HG03135 (cell line): ENCODE data around the gene SCNN1B.

Experiments
- ATAC-seq: cut with Tn5 transposase; IDR thresholded peaks from one replicate; pipeline ENCODE4 v1.9.1; 2021; ENCODE audit warnings: mild to moderate bottlenecking, moderate library complexity; ENCODE audit not compliant: unreplicated experiment

The SCNN1B gene

DNA sequence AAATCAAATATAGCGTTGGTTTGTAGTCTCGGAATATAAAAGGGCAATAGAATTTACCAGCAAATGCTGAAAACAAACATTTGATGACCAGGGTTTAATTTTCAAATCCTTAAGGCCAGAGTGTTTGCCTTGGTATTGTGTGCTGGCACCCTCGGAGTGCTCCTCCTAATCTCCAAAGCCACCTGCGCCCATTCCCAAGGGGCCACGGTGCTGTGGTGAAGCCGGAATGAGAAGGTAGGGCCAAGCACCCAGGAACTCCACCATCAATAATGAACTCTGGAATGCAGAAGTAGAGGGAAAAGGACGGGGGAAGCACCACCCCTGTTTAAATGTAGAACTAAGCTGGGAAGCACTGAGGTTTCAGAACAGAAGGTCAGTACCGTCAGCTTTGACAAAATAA is 99.0 kb downstream of the SCNN1B start:
- ATAC-seq: no peak

DNA sequence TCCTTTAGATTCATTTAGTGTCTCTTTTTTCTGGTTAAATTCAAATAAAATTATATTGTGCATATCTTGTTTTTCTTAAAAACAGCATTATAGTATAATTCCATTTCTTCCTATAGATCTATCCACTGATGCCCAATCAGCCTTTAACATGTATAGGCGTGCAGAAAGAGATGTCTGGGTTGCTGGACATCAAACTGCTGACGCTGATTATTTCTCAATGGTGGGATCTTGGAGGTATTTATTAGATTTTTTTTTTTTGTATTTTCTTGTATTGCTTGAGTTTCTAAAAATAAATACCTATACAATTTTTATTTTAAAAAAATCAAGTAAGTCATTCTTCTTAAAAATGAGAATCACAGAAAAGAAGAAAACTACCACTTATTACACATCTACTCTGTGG is 100.0 kb downstream of the SCNN1B start:
- ATAC-seq: no peak

DNA sequence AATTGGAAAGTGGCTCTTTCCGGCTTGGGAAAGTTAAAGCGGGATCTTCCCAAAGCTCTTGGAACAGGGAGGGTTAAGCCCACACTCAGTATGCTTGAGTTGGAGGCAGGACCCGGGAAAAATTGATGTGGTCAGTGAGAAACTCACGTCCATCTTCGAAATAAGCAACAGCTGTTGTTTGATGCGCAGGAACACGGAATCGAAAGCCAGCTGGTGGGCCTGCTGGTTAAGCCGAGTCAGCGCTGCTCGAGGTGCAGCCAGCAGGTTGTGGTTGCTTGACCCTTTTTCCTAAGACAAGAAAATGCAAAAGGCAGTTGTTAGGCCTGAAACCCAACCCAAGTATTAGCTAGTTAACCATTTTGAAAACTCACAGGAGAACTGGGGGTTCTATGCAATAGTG is 101.4 kb downstream of the SCNN1B start:
- no peak for ATAC-seq

DNA sequence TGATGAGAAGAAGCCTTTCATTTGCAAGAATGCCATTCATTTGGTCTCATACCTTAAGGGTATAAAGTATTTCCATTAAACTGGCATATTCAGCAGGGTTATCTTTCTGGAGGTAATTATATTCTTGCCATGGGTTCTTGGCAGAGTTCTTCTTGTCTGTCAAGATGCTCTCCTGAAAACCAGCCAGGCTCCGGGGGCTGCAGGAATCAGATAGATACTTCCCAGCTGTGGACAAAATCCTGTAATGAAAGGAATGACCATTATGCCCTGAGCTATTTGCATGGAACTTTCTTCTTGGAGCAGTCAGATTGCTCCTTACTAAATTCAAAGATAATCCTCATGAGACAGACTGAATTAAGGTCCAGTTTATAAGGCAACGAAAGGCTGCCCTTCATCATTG is 103.9 kb downstream of the SCNN1B start:
- no peak for ATAC-seq

DNA sequence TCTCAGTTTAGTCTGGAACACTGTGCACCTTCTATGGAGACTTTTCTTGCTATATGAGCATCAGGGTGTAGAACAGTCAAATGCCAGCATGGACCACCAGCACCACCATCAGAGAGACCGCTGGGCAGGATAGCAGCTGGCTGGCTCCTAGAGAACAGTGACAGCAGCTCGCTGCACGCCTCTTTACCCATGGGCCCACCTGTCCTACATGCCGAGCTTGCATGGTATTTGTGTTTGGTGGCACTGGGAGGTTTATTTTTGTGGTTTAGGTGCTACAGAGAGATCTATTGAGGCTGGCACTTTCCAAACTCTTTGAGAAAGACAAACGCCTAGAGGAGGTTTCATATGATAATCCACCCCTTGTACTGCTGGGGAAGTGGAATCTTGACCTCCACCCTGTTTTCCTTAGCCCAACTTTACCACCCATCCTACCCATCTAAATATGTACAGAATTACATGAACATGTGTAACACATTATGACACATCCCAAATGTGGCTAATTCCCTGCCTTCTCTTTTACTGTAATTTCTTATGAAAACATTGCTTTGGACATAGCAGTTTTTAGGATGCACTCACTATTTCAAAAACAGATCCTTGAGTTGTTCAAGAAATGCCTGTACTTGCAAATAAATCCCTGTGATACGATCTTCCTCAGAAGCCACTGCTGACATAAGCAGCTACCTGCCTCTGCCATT is 104.6 kb downstream of the SCNN1B start:
- no peak for ATAC-seq

DNA sequence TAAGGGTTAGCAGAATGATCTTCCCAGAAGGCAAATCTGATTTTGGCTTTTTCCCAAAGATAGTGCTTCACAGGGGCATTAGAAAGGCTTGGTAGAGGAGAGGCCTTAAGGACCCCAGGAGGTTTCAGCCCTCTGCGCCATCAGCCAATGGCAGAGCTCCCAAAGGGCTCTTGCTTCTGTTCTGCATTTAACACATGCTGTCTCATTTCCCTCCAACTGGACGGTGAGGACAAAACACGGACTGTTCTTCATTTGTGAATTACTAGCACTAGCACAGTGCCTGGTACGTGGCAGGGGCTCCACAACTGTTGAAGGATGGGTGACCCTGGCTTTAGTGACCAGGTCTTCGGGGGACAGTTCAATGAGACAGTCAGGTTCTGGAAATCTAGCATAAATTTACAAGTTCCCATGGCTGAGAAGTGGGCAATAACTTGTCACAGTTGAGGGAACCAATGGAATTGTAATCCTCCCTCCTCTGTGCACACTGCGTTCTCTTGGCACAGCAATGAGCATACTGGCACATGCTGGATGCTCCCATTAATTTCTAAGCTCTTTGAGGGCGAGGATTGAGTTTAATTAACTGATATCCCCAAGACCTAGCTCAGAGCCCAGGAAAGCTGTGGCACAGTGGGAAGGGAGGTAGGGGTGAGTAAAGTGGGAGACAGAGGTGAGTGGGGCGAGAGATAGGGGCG is 105.5 kb downstream of the SCNN1B start:
- no peak for ATAC-seq

DNA sequence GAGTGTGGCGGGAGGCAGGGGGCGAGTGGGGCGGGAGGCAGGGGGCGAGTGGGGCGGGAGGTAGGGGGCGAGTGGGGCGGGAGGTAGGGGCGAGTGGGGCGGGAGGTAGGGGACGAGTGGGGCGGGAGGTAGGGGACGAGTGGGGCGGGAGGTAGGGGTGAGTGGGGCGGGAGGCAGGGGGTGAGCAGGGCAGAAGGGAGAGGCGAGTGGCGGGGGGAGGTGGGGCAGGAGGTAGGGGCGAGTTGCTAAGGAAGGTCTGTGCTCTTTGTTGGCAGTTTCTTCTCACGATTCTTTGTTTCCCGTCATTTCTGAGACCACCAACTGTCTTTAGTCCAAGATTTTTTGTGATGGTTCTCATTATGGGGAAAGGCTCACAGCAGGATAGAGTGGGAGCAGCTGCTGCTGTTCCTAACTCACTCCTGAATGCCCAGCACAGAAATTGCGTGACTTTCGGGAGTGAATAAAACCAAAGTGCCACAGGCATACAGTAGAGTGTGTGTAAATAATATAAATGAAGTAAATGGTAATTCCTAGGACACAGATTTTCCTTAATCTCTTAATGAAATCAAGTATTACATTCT is 106.2 kb downstream of the SCNN1B start:
- no peak for ATAC-seq

DNA sequence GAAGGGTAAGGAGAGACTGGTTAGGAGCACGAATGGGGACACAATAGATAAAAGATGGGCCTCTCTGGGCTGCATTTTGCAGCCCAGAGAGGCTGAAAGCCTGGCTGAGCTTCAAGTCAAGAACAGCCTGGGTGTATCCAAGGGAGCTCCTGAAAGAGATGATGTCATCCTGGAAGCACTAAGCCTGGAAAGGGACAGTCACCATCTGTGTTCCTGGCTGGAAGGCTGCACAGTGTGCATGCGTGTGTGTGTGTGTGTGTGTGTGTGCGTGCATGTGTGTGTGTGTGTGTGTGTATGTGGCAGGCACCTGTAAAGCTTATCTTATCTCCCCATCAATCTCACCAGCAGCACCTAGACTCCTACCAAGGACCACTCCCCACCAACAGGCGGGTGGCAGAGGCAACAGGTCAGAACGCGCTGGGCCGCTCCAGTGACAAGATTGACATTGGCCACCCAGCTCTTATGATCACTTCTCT is 106.8 kb downstream of the SCNN1B start:
- no peak for ATAC-seq

DNA sequence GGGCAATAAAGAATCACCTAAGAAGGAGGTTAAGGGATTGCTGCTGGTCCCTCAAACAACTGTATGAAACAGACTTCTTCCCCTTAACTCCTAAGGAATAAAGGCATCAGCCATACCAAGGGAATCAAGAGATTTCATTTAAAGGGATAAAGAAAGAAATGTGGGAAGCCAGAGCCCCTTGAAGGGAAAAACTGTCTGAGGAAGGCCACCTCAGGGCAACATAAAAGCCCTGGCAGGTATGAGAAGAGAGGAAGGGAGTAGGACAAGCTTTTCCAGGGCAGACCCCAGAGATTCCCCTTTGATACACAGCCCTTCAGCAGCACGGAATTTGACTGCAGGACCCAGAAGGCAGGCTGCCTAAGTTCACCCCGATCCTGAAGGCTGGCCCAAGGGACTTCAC is 107.4 kb downstream of the SCNN1B start:
- ATAC-seq: no peak

DNA sequence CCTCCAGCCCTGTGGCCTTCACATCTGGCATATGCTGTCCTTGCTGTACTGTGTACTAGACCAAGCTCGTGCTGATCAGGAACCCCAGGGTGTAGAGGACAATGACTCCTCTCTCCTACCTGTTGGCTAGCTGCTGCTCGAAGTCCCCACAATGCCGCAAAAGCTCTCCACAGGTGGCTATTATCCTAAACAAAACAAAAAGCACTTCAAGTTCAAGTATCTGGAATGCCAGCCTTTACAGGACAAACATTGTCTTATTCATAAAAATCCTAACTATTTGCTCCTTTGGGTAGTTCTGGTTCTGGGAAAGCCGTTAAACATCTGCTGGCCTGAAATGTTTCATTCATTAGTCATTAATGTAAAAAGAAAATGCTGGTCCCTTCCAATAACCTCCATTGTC is 108.1 kb downstream of the SCNN1B start:
- no peak for ATAC-seq

DNA sequence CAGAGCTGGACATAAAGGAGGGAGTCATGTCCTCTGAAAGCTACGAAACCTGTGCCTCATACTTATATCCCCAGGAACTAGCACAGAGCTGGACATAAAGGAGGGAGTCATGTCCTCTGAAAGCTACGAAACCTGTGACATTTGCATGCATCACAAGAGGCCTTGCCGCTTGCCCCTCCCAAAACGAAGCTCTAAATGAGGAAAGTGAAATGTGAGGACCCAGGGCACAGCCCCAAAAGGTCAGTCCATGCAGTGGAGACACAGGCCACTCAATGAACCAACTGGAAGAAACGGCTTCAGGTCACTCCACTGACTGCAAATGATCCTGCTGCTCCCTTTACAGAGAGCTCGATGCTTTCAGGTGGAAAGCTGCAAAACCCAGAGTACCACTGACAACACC is 112.6 kb downstream of the SCNN1B start:
- no peak for ATAC-seq

DNA sequence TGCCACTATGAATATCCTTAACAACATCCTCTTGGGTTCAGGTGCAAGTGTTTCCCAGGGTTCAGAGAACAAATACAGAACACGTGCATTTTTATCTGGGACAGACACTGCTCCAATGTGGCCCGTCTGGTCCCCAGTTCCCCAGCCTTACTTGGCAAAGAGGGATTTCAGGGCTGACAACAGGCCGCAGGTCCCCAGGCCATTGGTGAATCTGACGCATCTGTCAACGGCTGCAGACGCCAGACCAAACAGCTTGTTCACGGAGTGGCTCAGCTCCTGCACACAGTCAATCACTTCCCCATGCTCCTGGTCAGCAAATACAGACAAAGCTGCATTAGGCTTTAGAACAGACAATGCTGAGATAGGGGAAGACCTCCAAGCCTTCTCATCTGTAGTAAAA is 114.7 kb downstream of the SCNN1B start:
- no peak for ATAC-seq

DNA sequence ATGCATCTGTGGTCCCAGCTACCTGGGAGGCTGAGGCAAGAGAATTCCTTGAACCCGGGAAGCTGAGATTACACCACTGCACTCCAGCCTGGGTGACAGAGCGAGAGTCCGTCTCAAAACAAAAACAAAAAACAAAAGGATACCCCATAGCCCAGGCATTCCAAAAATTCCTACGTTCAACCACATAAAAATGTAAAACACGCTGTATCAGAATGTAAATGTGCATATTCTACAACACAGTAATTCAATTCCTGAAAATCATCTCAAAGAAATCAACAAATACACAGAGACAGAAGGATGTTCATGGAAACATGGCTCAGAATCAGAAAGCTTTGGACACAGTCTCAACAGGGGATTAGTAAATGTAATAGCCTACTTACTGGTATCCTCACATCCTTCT is 117.9 kb downstream of the SCNN1B start:
- no peak for ATAC-seq

DNA sequence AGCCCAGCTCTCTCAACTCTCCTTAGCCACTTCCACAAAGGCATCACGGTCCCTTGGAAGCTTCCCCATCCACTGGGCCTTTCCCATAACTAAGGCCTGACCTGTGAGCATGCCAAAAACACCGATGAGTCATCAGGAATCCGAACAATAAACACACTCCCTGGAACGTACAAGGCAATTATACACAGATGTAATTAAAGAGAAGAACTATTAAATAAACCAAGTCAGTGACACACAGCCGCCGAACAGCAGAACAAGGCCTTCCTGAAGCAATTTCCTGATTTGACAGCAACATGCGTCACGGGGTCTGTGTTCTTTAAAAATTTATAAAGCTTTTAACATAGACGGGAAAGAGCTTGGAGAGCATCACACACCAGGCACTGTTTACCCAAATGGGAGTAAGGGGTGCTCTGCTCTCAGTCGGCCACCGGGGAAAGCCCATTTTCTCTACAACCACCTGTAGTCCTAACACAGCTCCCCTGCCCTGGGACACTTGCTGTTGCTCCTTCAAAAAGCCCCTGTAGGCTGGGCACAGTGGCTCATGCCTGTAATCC is 121.5 kb downstream of the SCNN1B start:
- no peak for ATAC-seq

DNA sequence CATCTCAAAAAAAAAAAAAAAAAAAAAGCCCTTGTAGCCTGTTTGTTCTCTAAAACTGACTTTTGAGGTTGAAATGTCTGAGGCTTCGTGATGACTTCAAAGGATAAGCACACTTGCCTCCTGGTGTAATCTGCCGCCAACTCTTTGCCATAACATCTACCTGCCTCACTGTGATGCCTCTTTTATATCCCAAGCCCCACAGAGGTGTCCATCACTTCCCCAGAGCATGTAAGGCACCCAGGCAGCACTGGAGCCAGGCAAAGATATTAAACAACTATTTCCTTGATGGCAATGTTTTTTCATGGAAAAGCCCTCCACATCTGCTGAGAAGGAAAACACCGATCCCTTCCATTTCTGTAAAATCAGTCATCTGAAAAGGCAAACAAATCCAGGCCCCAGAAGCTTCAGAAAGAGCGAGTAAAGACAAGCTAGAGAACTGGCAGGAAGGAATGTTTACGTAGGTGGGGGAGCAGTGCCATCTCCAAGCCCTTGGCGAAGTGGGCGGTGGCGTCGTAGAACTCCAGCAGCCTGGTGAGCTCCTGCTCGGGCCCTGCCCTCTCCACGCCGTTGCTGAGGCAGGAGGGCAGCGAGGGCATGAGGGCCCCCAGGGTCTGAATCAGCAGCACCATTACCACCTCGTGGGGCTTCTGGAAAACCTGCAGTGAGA is 122.3 kb downstream of the SCNN1B start:
- ATAC-seq: no peak

DNA sequence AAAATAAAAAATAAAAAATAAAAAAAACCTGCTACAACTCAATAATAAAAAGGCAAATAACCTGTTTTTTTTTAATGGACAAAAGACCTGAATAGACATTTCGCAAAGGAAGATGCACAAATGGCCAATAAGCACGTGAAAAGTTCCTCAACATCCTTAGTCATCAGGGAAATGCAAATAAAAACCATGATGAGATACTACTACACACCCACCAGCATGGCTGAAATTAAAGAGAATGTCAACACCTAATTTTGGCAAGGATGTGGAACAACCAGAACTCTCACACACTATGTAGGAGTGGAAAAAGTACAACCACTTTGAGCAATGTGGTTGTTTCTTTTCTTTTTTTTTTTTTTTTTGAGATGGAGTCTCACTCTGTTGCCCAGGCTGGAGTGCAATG is 126.2 kb downstream of the SCNN1B start:
- ATAC-seq: no peak
